GM18870 (cell line): ENCODE measurements around the gene MANF.
"Not testable (repeated sequence)": the region's sequence is repeated elsewhere in the genome, so short reads cannot be mapped to it uniquely, and the experiment has no call there.

Source experiments
- ATAC-seq: cut with Tn5 transposase; IDR thresholded peaks from one replicate; pipeline ENCODE4 v1.9.1; 2021; ENCODE audit warnings: moderate library complexity; ENCODE audit not compliant: unreplicated experiment

Gene MANF

GRCh38 chr3:51384726-51385473, at the start of gene MANF:
MANF (plus strand) TSS chr3:51385291; CDS start chr3:51385343, 52 bp downstream.
- peak; percentile 75 for ATAC-seq

GRCh38 chr3:51336261-51336660, 48.8 kb upstream of the MANF start:
- no peak for ATAC-seq

DNA sequence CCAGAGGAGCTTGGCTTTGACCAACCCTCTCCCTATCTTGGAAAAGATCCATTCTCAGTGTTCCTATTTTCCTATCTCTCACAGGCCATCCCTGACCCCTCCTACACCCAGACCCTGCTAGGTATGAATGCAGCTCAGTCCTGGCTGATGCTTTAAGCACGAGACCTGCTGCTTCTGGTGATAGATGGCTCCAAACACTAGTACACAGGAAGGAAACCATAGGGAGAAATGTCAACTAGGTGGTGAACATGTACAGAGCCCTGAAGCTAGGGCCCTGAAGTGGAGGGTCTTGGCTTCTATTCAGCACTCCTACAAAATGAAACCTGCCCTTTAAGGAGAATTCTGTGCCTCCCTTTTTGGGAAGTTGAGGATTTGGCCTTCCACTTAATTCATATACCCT, 47.4 kb upstream of the MANF start:
- ATAC-seq: no peak

DNA sequence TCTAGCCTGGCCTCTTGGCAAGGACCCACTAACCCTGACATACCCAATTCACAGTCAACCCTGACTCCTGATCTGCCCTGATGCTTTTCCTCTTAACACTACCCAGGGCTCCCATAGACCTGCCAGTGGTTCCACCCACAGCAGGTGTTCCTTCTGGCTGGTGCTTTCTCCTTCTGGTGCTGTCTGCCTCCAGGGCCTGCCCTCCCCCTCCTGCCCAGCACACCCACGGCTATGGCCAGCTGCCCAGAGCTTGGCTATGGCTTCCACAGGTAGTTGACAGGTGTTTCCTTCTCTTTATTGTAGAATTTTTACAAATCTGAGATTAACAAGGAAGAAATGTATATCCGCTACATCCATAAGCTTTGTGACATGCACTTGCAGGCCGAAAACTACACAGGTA, 46.5 kb upstream of the MANF start:
- no peak for ATAC-seq

DNA sequence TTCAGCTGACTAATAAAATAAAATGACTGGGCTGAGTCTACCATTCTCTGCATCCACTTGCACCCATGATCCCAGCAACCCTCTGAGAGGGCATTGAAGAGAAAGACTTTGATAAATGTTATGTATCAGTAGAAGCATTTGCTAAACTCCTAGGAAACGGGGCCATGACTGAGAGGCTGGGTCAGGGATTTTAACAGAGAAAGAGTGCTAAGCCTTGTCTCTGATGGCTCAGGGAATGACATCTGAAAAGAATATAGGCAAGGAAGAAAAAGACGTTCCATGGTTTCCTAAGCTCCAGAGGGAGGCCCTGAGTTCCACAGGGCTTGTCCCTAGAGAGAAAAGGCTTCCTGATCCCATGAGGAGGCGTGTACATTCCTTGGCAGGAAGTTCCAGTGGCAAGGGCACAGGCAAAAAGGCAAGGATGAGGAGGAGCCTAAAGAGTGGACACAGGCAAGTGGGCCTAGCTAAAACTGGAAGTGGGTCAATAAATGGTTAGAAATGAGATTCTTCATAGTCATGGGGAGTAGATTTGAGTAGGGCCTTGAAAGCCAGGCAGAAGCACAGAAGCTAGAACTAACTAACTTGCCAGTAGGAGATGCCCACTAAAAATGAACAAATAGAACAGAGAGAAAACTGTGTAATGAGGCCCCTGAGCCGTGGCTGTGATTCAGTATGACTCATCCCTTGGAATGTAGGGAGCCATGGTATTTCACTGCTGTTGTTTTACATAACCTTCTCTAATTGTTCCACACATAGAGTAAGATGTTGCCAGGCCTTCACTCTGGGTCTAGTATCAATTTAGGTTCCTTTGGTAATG, 44.9 kb upstream of the MANF start:
- ATAC-seq: no peak

- ATAC-seq: no peak
Measured at GRCh38 chr3:51340989-51341636, 44.0 kb upstream of the MANF start.

- no peak for ATAC-seq
Measured at GRCh38 chr3:51343918-51344687, 41.0 kb upstream of the MANF start.

DNA sequence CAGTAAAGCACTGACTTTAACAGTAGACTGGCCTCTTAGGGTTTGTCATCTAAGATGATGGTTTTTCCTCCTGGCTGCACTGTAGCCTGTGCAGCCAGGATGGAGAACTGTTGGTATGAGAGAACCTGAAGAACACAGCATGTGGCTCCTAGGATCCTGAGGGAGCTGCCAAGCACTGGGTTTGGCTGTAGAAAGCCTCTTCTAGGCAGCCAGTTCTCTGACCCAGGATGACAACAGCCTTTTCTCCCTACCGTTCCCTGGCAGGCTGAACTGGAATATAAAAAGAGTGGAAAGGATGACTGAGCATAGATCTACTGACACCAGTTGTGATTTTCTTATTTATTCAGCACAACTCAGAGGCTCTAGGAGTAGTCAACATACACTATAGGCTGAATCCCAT, 34.3 kb upstream of the MANF start:
- ATAC-seq: no peak

DNA sequence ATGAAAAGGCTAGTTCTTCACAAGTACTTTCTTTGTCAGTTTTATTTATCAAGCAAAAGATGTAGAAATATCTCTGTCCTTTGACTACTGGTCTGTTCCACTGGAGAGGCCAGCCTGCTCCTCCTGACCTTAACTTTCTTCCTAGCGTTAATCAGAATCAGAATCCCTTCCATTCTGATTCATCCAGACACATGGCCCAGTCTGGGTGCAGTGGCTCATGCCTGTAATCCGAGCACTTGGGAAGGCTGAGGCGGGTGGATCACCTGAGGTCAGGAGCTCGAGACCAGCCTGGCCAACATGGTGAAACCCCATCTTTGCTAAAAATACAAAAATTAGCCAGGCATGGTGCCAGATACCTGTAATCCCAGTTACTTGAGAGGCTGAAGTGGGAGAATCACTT, 32.0 kb upstream of the MANF start:
- no peak for ATAC-seq

DNA sequence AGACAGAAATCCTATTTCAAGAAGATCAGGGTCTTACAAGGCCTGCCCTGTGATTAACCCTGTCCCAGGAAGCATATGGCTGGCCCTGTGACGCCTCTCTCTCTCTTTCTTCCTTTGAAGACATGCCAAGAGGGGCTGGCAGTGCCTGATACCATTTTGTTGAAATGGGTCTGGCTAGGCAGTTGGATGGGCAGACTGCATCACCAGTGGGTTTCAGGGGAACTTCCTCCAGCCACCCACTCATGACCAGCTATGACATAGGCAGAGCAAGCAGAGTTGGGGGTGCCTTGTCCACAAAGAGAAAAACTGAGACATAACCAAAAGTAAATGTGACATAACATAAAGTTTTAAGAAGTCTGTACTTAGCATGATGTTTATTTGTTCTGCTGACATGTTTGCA, 31.4 kb upstream of the MANF start:
- ATAC-seq: no peak

DNA sequence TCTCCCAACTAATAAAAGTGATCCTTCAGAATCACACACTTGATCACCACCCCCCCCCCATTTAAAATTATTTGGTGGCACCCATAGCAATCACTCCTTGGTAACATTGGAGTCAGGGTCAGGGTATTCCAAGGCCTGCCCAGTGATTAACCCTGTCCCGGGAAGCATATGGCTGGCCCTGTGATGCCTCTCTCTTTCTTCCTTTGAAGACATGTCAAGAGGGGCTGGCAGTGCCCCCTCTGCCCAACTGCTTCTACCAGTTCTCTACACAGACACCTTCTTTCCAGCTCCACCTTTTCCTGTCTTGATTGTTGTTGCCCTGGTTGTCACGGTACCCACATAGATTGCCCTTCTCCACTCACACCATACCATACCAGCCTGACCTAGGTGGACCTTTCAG, 30.9 kb upstream of the MANF start:
- ATAC-seq: no peak

GRCh38 chr3:51354731-51355615, 30.1 kb upstream of the MANF start:
- no peak for ATAC-seq

DNA sequence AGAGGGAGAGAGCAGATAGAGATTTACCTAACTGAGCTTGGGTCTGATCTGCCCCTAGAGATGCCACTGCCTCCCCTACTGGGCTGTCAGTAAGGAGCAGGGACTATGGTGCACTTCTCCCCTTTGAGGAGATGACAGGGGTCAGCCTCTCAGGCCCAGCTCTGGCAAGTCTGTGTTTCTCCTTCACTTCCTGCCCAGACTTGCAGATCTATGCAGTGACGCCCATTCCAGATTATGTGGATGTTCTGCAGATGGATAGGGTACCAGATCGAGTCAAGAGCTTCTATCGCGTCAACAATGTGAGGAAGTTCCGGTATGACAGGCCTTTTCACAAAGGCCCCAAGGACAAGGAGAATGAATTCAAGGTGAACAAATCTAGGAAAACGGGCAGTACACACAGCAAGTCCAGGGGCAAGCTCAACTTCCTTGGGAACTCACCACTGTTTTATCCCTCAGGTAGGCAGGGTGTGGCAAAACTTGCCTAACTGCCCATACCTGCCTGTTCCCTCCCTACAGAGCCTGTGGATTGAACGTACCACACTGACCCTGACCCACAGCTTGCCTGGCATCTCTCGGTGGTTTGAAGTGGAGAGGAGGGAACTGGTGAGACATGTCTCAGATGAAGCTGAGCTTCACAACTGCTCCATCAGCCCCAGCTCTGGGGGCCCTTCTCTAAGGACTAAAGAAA, 29.1 kb upstream of the MANF start:
- no peak for ATAC-seq

DNA sequence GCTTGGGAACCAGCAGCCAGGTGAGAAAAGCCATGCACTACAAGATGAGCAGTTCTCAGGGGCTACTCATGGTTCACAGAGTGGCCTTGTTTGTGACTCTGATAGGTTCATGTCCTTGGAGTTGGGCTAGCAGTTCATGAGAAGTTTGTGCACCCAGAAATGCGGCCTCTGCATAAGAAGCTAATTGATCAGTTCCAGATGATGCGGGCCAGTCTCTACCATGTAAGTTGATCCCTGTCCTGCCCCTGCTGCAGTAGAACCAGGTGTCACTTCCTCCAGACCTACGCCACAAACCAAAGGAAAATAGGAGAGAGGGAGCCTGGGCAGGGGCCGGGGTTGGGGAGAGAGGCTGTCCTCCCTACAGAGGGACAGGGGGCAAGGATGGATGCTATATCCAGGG, 27.2 kb upstream of the MANF start:
- ATAC-seq: no peak

- no peak for ATAC-seq
Measured at GRCh38 chr3:51358981-51359380, 26.1 kb upstream of the MANF start.

GRCh38 chr3:51360806-51361205, 24.3 kb upstream of the MANF start:
- no peak for ATAC-seq

DNA sequence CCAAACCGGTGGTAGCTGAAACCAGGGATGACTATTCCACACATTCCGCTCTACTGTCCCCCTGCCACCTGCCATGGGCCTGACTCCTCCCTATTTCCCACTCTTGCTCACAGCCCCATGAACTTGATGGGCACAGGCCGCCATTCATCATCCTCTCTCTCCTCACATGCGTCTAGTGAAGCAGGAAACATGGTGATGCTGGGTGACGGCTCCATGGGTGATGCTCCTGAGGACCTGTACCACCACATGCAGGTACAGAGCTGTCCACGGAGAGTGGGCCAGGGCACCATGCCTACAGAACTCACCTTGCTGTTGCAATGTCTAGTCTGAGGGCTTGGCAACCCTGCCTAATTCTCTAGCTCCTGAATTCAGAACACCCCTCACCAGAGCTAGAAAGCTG, 23.3 kb upstream of the MANF start:
- no peak for ATAC-seq

- no peak for ATAC-seq
Measured at GRCh38 chr3:51362476-51362875, 22.6 kb upstream of the MANF start.

- not testable (repeated sequence) for ATAC-seq
Measured at GRCh38 chr3:51368276-51368675, 16.8 kb upstream of the MANF start.
